Hepatocyte (in vitro differentiated cells): Measurements from ENCODE around the gene MSANTD2. TPM values are rescaled to one million over a fixed set of nuclear protein-coding genes. Genes with fewer than 3 reads are reported as not detected.

ENCODE experiments used
- DNase-seq: peaks from one replicate; pipeline ENCODE4 v3.0.0-alpha.2; 2016; ENCODE audit warnings: low spot score
- H2AFZ ChIP-seq: fragments of 200-600 bp; sonication (generic); 2 replicates; pipeline ENCODE4 v1.6.0; 2016; ENCODE audit warnings: antibody characterized with exemption, mild to moderate bottlenecking
- H3K27ac ChIP-seq: fragments of 200-600 bp; sonication (generic); 2 replicates; pipeline ENCODE4 v1.5.1; 2016; ENCODE audit warnings: mild to moderate bottlenecking
- H3K27me3 ChIP-seq: fragments of 200-600 bp; sonication (generic); 2 replicates; pipeline ENCODE4 v1.6.1; 2016
- H3K36me3 ChIP-seq: fragments of 200-600 bp; sonication (generic); replicated peaks from 2 replicates; pipeline ENCODE4 v1.5.1; 2016; ENCODE audit warnings: low read depth; ENCODE audit not compliant: insufficient read depth
- H3K4me1 ChIP-seq: fragments of 200-600 bp; sonication (generic); 2 replicates; pipeline ENCODE4 v1.5.1; 2016; ENCODE audit warnings: mild to moderate bottlenecking, moderate library complexity; ENCODE audit not compliant: insufficient read depth
- H3K4me2 ChIP-seq: fragments of 200-600 bp; sonication (generic); 2 replicates; pipeline ENCODE4 v1.6.0; 2016
- H3K4me3 ChIP-seq: fragments of 200-600 bp; sonication (generic); 2 replicates; pipeline ENCODE4 v1.5.1; 2016; ENCODE audit warnings: mild to moderate bottlenecking
- H3K79me2 ChIP-seq: fragments of 200-600 bp; sonication (generic); 2 replicates; pipeline ENCODE4 v1.6.0; 2017; ENCODE audit warnings: mild to moderate bottlenecking
- H3K9me2 ChIP-seq: fragments of 200-600 bp; sonication (generic); replicated peaks from 2 replicates; pipeline ENCODE4 v1.6.0; 2017; ENCODE audit warnings: mild to moderate bottlenecking; ENCODE audit not compliant: insufficient read depth
- H3K9me3 ChIP-seq: fragments of 200-600 bp; sonication (generic); 2 replicates; pipeline ENCODE4 v1.5.1; 2016; ENCODE audit warnings: low read depth, mild to moderate bottlenecking
- H4K20me1 ChIP-seq: fragments of 200-600 bp; sonication (generic); 2 replicates; pipeline ENCODE4 v1.6.0; 2016; ENCODE audit warnings: mild to moderate bottlenecking; ENCODE audit not compliant: insufficient read depth, poor library complexity, severe bottlenecking
- EZH2 ChIP-seq: fragments of 200-600 bp; sonication (generic); IDR thresholded peaks from 2 replicates; pipeline ENCODE4 v1.6.1; 2016; ENCODE audit warnings: antibody characterized with exemption, mild to moderate bottlenecking, borderline replicate concordance
- EZH2phosphoT487 ChIP-seq: fragments of 200-600 bp; sonication (generic); IDR thresholded peaks from one replicate; pipeline ENCODE4 v1.6.1; 2018; ENCODE audit warnings: antibody characterized with exemption, mild to moderate bottlenecking, low read depth, moderate library complexity; ENCODE audit not compliant: unreplicated experiment, severe bottlenecking
- WGBS: methylation state at CpG from one replicate; pipeline ENCODE4 v1.1.6; 2016; ENCODE audit warnings: low lambda C conversion rate; ENCODE audit errors: missing lambda C conversion rate; 5-methylcytosine and 5-hydroxymethylcytosine counted together
- polyA plus RNA-seq: library from polyadenylated mRNA; unstranded; fragments of >200 nt; fragmentation: Nextera tagmentation; extraction: Ambion mirVana; gene quantifications from 2 replicates; pipeline ENCODE4 v1.2.1, GENCODE V29; 2016
- total RNA-seq: library from RNA; depleted of rRNA; stranded (reverse); fragments of >200 nt; gene quantifications from 2 replicates; pipeline ENCODE4 v1.2.3, GENCODE V29; 2014
- TF ChIP-seq, protein P1 (sequence below): fragments of 200-600 bp; sonication (generic); IDR thresholded peaks from 2 replicates; pipeline ENCODE4 v1.5.1; 2016; ENCODE audit warnings: antibody characterized with exemption, mild to moderate bottlenecking; ENCODE audit not compliant: poor library complexity

Gene MSANTD2
- total and polyA plus RNA-seq, 2 experiments from 2014 or later: 11.2 to 18.3 TPM

DNA sequence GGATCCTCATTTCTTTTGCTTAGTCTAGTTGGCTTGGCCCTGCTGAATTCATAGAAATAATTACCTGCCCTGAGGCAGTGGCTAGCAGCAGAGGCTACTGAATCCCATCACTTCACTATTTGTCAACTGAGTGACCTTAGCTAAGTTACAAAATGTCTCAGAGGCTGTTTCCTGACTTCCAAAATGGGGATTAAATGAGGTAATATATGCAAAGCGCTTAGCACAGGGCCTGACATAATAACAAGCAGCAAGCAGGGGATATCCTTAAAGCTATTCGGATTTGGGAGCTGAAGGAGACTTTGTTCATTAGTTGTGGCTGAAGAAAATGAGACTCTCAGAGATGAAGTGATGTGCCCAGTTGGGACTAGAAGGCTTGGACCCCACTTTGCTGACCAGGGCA is 57.7 kb downstream of the MSANTD2 start:
- H3K4me3 ChIP-seq: no peak overlapping the region
- no peaks in the 10 kb centered on the region for H3K4me1 ChIP-seq
- H3K27ac ChIP-seq: no peak overlapping the region
- H3K36me3 ChIP-seq: no peaks in the 10 kb centered on the region
- no peak for DNase-seq
- H3K4me2 ChIP-seq: no peak overlapping the region
- H3K27me3 ChIP-seq: peaks cover 84% of the 10 kb centered on the region
- H3K79me2 ChIP-seq: no peaks in the 10 kb centered on the region
- no peaks in the 10 kb centered on the region for H3K9me2 ChIP-seq
- TF ChIP-seq EZH2phosphoT487: no peak
- no peak for TF ChIP-seq EZH2
- TF ChIP-seq, protein P1, sequence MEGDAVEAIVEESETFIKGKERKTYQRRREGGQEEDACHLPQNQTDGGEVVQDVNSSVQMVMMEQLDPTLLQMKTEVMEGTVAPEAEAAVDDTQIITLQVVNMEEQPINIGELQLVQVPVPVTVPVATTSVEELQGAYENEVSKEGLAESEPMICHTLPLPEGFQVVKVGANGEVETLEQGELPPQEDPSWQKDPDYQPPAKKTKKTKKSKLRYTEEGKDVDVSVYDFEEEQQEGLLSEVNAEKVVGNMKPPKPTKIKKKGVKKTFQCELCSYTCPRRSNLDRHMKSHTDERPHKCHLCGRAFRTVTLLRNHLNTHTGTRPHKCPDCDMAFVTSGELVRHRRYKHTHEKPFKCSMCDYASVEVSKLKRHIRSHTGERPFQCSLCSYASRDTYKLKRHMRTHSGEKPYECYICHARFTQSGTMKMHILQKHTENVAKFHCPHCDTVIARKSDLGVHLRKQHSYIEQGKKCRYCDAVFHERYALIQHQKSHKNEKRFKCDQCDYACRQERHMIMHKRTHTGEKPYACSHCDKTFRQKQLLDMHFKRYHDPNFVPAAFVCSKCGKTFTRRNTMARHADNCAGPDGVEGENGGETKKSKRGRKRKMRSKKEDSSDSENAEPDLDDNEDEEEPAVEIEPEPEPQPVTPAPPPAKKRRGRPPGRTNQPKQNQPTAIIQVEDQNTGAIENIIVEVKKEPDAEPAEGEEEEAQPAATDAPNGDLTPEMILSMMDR: no peak
- H4K20me1 ChIP-seq: no peaks in the 10 kb centered on the region
- no peak overlapping the region for H2AFZ ChIP-seq
- no peaks in the 10 kb centered on the region for H3K9me3 ChIP-seq
- 61% methylated on average over 2 of the region's 2 CpGs for WGBS

DNA sequence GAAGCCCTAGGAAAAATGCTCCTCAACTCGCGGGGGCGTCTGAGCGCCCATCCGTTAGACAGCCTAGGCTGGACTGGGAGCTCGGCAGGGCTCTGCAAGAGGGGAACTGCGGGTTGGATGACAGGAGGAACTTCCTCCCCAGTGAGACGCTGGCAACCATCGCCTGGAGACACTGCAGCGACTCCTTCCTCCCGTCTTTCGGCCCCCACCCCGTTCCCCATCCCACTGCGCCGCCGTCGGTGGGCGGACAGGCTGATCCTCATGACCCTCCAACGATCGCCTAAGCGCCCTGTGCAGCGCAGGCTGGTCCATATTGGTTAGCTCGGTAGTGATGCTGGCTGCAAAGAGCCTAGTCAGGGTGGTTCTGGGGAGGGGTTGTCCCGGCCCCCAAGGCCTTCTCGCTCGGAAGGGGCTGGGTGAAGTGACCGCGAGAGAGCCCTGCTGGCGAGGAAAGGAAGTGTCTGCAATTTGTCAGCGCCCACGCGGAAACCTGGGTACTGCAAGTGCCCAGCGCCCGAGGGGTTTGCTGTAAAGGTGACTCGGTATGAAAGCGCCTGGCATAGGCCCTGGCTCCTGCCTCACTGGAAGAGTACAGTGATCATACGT is 59.8 kb downstream of the MSANTD2 start:
- Histone ChIP-seq H3K4me2 (peak overlapping the region; percentile 93), H3K27ac (no peak overlapping the region), H4K20me1 (no peaks in the 10 kb centered on the region), H3K36me3 (no peaks in the 10 kb centered on the region), H3K27me3 (peaks cover 81% of the 10 kb centered on the region), H3K9me2 (no peaks in the 10 kb centered on the region), H3K79me2 (no peaks in the 10 kb centered on the region), H3K9me3 (no peaks in the 10 kb centered on the region), H3K4me1 (no peaks in the 10 kb centered on the region), H2AFZ (peak overlapping the region; percentile 41), H3K4me3 (peak overlapping the region; percentile 27)
- no peak for DNase-seq
- whole genome bisulfite sequencing: 5% methylated on average over 34 of the region's 37 CpGs
- TF ChIP-seq, protein P1: peak; percentile 37
- peak; percentile 28 for TF ChIP-seq EZH2
- no peak for TF ChIP-seq EZH2phosphoT487

- Histone ChIP-seq H3K9me2 (no peaks in the 10 kb centered on the region), H3K9me3 (no peaks in the 10 kb centered on the region), H3K79me2 (no peaks in the 10 kb centered on the region), H4K20me1 (no peaks in the 10 kb centered on the region), H3K4me1 (no peaks in the 10 kb centered on the region), H3K4me3 (peak within 1 kb of the TSS; percentile 27), H3K27ac (no peak within 1 kb of the TSS), H3K4me2 (peak within 1 kb of the TSS; percentile 93), H3K36me3 (no peaks in the 10 kb centered on the region), H3K27me3 (peaks cover 79% of the 10 kb centered on the region), H2AFZ (peak within 1 kb of the TSS; percentile 41)
- 3% methylated on average over 19 of the region's 59 CpGs for WGBS
- DNase-seq: peak; percentile 96
- TF ChIP-seq, protein P1: no peak
- no peak for TF ChIP-seq EZH2
- no peak for TF ChIP-seq EZH2phosphoT487
Observed at GRCh38 chr11:124739479-124740276, 60.5 kb downstream of the MSANTD2 start, which contains the start of gene NRGN. TSS of gene NRGN (plus strand) at chr11:124739942. CDS start at chr11:124740085, 143 bp downstream.
